Measurements from ENCODE around the gene UBE2E2.

The UBE2E2 gene

GRCh38 chr3:23202921-23203707, at the start of gene UBE2E2:
Gene UBE2E2 (plus strand): TSS chr3:23203327.
- TF ChIP-seq CTCF (IDR thresholded peaks at IDR 0.05; ENCODE audit: extremely low read depth, insufficient read depth, missing control alignments), result no peak
- in situ Hi-C loops (cut with MboI; ENCODE audit: low pct_unique_long_range_greater_than_20kb, low sequenced_read_pairs, unreplicated experiment), result no loop called here
- DNase-seq (ENCODE audit: low spot score), result peak; percentile 92

GRCh38 chr3:23153436-23153835, 49.7 kb upstream of the UBE2E2 start:
- no peak for DNase-seq (ENCODE audit: low spot score)
- no peak for TF ChIP-seq CTCF (IDR thresholded peaks at IDR 0.05; ENCODE audit: extremely low read depth, insufficient read depth, missing control alignments)
- in situ Hi-C loops (cut with MboI; ENCODE audit: low pct_unique_long_range_greater_than_20kb, low sequenced_read_pairs, unreplicated experiment), result no loop called here

GRCh38 chr3:23157331-23157730, 45.8 kb upstream of the UBE2E2 start:
- in situ Hi-C loops (cut with MboI; ENCODE audit: low pct_unique_long_range_greater_than_20kb, low sequenced_read_pairs, unreplicated experiment), result no loop called here
- no peak for DNase-seq (ENCODE audit: low spot score)
- no peak for TF ChIP-seq CTCF (IDR thresholded peaks at IDR 0.05; ENCODE audit: extremely low read depth, insufficient read depth, missing control alignments)

GRCh38 chr3:23159929-23160328, 43.2 kb upstream of the UBE2E2 start:
- no peak for TF ChIP-seq CTCF (IDR thresholded peaks at IDR 0.05; ENCODE audit: extremely low read depth, insufficient read depth, missing control alignments)
- no peak for DNase-seq (ENCODE audit: low spot score)
- in situ Hi-C loops (cut with MboI; ENCODE audit: low pct_unique_long_range_greater_than_20kb, low sequenced_read_pairs, unreplicated experiment), result no loop called here

GRCh38 chr3:23161308-23161707, 41.8 kb upstream of the UBE2E2 start:
- DNase-seq (ENCODE audit: low spot score), result no peak
- no peak for TF ChIP-seq CTCF (IDR thresholded peaks at IDR 0.05; ENCODE audit: extremely low read depth, insufficient read depth, missing control alignments)
- in situ Hi-C loops (cut with MboI; ENCODE audit: low pct_unique_long_range_greater_than_20kb, low sequenced_read_pairs, unreplicated experiment), result no loop called here

GRCh38 chr3:23161896-23162570, 41.1 kb upstream of the UBE2E2 start:
- peak; percentile 24 for DNase-seq (ENCODE audit: low spot score)
- in situ Hi-C loops (cut with MboI; ENCODE audit: low pct_unique_long_range_greater_than_20kb, low sequenced_read_pairs, unreplicated experiment), result no loop called here
- TF ChIP-seq CTCF (IDR thresholded peaks at IDR 0.05; ENCODE audit: extremely low read depth, insufficient read depth, missing control alignments), result no peak
